ENCODE measurements around the gene SLC51B. TPM values are rescaled to one million over a fixed set of nuclear protein-coding genes. Genes with fewer than 3 reads are reported as not detected.

SLC51B gene
- total and polyA plus RNA-seq, 9 of the 15 experiments (the other 6 are each of a cell fraction or from before 2014, with no cell fraction given): not detected

GRCh38 chr15:65028338-65028737, 16.8 kb upstream of the SLC51B start:
- no peaks in the 10 kb centered on the region for H3K9me3 ChIP-seq (replicated peaks; ENCODE audit: control insufficient read depth, insufficient read depth, low read depth, low read length)
- peaks cover 8 to 13% of the 10 kb centered on the region in 2 experiments; a peak in 4 of 5 replicates for H3K4me1 ChIP-seq (replicated peaks in 1 of 2; ENCODE audit: control insufficient read depth in 2 of 2, insufficient read depth in 2 of 2, low read length in 2 of 2)
- H3K9ac ChIP-seq (ENCODE audit: insufficient read depth in 1 of 2, low read depth in 2 of 2, low read length in 2 of 2): peak overlapping the region; percentile 70 to 72; a peak in 3 of 4 replicates
- H3K79me2 ChIP-seq (ENCODE audit: control insufficient read depth, insufficient read depth, low read length): peaks cover 19% of the 10 kb centered on the region
- ATAC-seq (no peak), FAIRE-seq (peak; percentile 44), DNase-seq (ENCODE audit: extremely low read depth in 1 of 4, low spot score in 3 of 4) (peak in 1 of 4 experiments; percentile 17)
- in situ Hi-C loops (cut with MboI): no loop called here
- H2AFZ ChIP-seq (ENCODE audit: low read depth, low read length): no peak overlapping the region
- WGBS (ENCODE audit: insufficient coverage, low coverage, missing lambda C conversion rate): 20% methylated on average over 10 of the region's 10 CpGs
- H3K9me1 ChIP-seq (ENCODE audit: control insufficient read depth, insufficient read depth, low read length): no peaks in the 10 kb centered on the region
- H3K36me3 ChIP-seq (ENCODE audit: control insufficient read depth, insufficient read depth, low read length): peaks cover 24% of the 10 kb centered on the region
- H3K27me3 ChIP-seq (ENCODE audit: control insufficient read depth in 2 of 2, insufficient read depth in 2 of 2, low read length in 2 of 2): no peaks in the 10 kb centered on the region
- H4K20me1 ChIP-seq (replicated peaks; ENCODE audit: control insufficient read depth, insufficient read depth, low read length): no peaks in the 10 kb centered on the region
- no peak overlapping the region for H3K27ac ChIP-seq (ENCODE audit: extremely low read depth, low read depth, low read length)
- intact Hi-C loops (cut with micrococcal nuclease): no loop called here
- H3K4me2 ChIP-seq (ENCODE audit: insufficient read depth, low read length): peak overlapping the region; percentile 84
- POLR2A ChIA-PET: no interaction called here
- H3K4me3 ChIP-seq: peak overlapping the region; percentile 84
- no peak for TF ChIP-seq ARID1B (IDR thresholded peaks at IDR 0.05)
- TF ChIP-seq NFIC (IDR thresholded peaks at IDR 0.05): no peak
- TF ChIP-seq, protein P1, sequence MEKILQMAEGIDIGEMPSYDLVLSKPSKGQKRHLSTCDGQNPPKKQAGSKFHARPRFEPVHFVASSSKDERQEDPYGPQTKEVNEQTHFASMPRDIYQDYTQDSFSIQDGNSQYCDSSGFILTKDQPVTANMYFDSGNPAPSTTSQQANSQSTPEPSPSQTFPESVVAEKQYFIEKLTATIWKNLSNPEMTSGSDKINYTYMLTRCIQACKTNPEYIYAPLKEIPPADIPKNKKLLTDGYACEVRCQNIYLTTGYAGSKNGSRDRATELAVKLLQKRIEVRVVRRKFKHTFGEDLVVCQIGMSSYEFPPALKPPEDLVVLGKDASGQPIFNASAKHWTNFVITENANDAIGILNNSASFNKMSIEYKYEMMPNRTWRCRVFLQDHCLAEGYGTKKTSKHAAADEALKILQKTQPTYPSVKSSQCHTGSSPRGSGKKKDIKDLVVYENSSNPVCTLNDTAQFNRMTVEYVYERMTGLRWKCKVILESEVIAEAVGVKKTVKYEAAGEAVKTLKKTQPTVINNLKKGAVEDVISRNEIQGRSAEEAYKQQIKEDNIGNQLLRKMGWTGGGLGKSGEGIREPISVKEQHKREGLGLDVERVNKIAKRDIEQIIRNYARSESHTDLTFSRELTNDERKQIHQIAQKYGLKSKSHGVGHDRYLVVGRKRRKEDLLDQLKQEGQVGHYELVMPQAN (IDR thresholded peaks at IDR 0.05; ENCODE audit: borderline replicate concordance): peak; percentile 31; the same call in 1 of the 2 replicates
- TF ChIP-seq NCOA4 (IDR thresholded peaks at IDR 0.05; ENCODE audit: partially characterized antibody): peak; percentile 22
- TF ChIP-seq CHD2 (IDR thresholded peaks at IDR 0.05; ENCODE audit: low read depth, low read length): no peak
- TF ChIP-seq ELF4 (CRISPR knock-in tag; IDR thresholded peaks at IDR 0.05): no peak
- TF ChIP-seq, protein P2, sequence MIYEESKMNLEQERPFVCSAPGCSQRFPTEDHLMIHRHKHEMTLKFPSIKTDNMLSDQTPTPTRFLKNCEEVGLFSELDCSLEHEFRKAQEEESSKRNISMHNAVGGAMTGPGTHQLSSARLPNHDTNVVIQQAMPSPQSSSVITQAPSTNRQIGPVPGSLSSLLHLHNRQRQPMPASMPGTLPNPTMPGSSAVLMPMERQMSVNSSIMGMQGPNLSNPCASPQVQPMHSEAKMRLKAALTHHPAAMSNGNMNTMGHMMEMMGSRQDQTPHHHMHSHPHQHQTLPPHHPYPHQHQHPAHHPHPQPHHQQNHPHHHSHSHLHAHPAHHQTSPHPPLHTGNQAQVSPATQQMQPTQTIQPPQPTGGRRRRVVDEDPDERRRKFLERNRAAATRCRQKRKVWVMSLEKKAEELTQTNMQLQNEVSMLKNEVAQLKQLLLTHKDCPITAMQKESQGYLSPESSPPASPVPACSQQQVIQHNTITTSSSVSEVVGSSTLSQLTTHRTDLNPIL (CRISPR knock-in tag; IDR thresholded peaks at IDR 0.05): no peak
- no peak for TF ChIP-seq MAZ (CRISPR knock-in tag; conservative IDR thresholded peaks at IDR 0.05 in 1 of 2, IDR thresholded peaks at IDR 0.05 in 1 of 2)
- no peak for TF ChIP-seq TARDBP (IDR thresholded peaks at IDR 0.05)
- 0 out of 4 replicates have a peak, but pooled peaks of 1 of the 2 experiments have one; percentile 15 for TF ChIP-seq FOXK2 (conservative IDR thresholded peaks at IDR 0.05 in 1 of 2, IDR thresholded peaks at IDR 0.05 in 1 of 2; ENCODE audit: low read depth in 2 of 2)
- TF ChIP-seq RNF219 (CRISPR knock-in tag; IDR thresholded peaks at IDR 0.05): no peak
- TF ChIP-seq HEY1 (CRISPR knock-in tag; IDR thresholded peaks at IDR 0.05; ENCODE audit: borderline replicate concordance): no peak
- CTCF ChIA-PET (ENCODE audit: low intra/inter-chr PET ratio): no interaction called here
- BruUV-seq (replicated peaks): TSS peak; percentile 35
